NCI-H2171 (cell line): ENCODE results near the gene CWF19L2.
"Not testable (repeated sequence)": the region's sequence is repeated elsewhere in the genome, so short reads cannot be mapped to it uniquely, and the experiment has no call there.

ENCODE experiments used
- DNase-seq: peaks from one replicate; lab custom pipeline; 2025; lab: John Stamatoyannopoulos, UW

Gene CWF19L2

DNA sequence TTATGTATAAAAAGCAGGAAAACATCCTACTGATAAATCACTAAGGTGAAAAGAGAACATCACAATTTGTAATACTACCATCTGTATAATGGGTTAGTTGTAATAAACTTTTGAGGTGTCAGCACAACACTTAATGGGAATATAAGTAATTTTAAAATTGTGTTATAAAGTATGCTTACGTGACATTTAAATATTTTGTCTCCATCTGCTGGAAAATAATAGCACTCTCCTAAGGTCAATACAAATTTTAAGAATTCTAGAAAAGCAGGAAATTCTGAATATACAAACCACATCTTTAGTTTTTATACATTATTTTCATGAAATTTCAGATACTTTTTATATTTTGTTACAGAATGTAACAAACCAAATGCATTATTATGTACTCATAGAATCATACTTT lies 19.5 kb downstream of the CWF19L2 start:
- DNase-seq = no peak

DNA sequence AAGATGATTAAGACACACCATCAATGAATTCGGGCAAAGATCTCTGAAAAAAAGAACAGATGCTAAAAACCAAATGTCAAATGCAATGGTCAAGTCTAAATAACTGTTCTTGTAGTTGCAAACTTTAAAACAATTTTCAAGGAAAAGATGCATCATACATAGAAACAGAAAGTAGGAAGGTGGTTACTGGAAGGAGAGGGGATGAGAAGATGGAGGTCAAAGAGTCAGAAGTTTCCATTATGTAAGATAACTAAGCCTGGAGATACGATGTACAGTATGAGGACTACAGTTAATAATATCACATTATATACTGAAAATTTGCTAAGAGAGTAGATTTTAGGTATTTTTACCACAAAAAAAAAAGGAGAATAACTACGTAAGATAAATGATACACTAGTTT lies 27.1 kb downstream of the CWF19L2 start:
- no peak for DNase-seq

DNA sequence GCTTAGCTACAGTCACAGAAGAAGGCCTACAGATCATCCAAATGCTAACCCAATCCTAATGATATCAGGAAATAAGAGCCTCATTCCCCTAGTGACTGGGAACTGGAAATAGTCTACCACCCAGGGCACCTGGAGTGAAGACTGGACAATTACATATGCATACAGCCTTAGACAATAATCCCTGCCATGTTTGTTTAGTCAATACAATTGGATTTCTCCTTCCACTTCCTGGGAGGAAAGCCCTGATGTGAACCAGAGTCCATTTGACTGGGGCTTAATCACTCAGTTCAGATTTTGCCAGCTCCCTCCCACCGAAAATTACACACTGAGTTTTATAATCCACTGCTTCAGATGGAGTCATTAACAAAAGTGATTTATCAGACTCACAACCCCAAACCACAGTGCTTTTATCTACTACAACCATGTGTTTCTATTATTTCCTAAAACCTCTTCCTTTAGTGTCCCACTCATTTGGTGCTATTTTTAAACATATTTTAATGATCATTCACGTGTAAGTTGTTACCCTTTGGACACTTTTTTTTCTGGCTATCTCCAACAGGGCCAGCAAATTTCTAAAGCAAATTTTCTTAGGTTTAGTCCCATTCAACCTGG lies 29.9 kb downstream of the CWF19L2 start:
- no peak for DNase-seq

DNA sequence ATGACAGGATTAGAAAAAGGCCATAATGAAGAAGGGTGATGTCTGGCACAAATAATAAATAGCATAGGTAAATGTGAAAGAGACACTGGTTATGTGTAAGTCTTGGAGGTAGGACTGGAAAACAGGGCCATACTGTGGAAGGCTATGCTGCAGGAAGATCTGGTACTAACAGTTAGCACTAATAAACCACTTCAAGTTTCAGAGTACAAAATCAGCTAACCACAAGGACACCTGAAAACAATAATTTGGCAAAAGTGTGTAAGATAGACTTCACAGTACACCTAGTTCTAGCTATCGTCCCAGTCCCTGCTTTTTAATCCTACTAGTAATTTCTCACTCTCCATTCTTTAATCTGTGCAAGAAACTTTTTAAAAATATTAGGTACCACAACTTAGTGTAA lies 44.3 kb downstream of the CWF19L2 start:
- no peak for DNase-seq

DNA sequence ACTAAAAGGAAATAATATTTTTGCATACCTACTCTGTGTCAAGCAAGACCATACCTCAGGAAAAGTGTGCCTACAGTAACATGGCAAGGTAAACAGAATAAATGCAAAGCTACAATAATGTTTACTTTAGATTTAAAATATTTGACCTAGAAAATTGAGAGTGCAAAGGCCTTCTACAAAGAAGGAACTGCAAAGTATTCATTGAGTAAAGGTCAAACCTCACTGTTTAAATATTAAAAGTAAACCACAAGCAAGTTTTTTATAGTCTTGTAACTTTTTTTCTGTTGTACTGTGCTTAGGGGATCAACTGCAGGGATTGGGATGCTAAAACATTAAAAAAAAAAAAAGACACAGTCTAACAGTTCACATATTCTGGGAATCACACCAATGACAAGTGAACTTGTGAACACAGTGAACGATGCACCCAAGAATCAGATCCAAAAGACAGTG lies 48.8 kb downstream of the CWF19L2 start:
- DNase-seq = no peak

DNA sequence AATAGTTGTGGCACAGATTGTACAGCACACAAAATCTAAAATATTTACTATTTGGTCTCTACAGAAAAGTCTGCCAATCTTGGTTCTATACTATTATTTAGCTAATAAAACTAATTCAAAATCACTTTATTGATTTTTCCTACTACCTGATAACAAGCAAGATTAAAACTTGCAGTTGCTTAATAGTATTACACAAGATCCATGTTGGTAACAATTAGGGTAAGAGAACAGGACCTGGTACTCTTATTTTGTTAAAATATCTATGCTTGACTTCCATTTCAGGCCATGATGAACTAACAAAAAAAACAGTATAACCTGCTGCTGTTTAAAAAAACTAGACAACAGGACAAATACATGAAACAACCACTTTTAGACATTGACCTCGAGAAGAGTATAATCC lies 52.4 kb downstream of the CWF19L2 start:
- DNase-seq = no peak

DNA sequence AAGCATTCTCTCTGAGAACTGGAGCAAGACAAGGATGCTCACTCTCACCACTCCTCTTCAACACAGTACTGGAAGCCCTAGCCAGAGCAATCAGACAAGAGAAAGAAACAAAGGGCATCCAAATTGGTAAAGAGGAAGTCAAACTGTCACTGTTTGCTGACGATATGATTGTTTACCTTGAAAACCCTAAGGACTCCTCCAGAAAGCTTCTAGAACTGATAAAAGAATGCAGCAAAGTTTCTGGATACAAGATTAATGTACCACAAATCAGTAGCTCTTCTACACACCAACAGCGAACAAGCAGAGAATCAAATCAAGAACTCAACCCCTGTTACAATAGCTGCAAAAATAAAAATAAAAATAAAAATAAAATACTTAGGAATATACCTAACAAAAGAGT lies 56.5 kb downstream of the CWF19L2 start:
- not testable (repeated sequence) for DNase-seq

DNA sequence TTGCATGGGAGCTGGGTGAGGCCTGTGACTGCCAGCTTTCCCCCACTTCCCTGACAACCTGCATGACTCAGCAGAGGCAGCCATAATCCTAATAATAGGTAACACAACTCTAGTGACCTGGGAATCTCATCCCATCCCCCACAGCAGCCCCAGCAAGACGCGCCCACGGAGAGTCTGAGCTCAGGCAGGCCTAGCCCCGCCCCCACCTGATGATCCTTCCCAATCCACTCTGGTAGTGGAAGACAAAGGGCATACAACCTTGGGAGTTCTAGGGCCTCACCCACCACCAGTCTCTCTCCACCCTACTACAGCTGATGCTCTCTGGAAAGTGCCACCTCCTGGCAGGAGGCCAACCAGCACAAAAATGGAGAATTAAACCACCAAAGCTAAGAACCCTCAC lies 60.3 kb downstream of the CWF19L2 start:
- no peak for DNase-seq

DNA sequence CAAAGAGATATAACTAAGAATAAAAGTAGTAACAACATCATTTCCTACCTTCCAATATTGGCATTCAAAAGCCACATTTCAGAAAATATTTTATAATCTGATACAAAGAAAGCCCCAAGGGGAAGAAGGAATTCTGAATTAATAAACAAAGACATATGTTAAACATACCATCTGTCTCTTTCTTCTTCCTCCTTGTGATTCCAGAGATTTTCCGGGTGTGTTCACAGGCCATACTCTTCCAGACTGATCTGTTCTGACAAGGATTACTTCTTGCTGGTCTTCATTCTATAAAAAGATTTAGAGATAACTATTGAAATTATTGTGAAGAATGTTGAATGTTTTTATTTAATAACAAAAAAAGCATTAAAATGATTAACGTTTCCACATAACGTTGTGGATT lies 65.0 kb downstream of the CWF19L2 start:
- DNase-seq = peak; percentile 11

DNA sequence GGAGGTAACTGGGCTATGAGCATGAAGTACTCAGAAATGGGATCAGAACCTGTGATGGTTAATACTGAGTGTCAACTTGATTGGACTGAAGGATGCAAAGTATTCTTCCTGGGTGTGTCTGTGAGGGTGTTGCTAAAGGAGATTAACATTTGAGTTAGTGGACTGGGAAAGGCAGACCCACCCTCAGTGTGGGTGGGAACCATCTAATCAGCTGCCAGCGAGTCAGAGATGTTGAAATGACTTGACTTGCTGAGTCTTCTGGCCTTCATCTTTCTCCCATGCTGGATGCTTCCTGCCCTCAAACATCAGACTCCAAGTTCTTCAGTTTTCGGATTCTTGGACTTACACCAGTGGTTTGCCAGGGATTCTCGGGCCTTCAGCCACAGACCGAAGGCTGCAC lies 66.9 kb downstream of the CWF19L2 start:
- not testable (repeated sequence) for DNase-seq

DNA sequence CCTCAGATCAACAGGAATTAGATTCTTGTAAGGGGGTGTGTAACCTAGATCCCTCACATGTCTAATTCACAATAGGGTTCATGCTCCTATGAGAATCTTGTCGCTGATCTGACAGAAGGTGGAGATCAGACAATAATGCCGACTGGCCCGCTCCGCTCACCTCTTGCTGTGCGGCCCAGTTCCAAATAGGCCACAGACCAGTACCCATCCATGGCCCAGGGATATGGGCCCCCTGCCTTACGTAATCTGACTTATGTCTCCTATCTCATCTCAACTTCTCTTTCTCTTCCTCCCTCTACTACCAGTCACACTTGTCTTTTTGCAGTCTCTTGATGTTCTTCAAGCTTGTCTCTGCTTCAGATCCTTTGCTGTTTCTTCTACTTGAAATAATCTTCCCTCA lies 70.0 kb downstream of the CWF19L2 start:
- no peak for DNase-seq

DNA sequence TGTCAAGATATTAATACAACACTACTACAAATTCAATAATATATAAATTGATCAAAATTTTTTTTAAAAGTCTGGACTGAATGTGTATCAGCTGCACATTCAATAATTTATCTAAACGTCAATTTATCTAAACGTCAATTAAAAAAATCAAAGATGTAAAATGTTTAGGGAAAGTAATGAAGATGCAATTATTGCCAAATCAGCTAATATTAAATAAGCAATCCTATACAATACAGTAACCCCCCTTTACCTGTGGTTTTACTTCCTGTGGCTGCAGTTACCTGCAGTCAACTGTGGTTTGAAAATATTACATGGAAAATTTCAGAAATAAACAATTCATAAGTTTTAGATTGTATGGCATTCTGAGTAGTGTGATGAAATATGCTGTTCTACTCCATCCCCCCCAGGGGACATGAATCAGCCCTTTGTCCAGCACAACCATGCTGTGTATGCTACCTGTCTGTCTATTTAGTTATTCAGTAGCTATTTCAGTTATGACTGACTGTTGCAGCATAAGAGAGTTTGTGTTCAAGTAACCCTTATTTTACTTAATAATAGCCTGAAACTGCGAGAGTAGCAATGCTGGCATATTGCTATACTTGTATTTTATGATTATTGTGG lies 72.2 kb downstream of the CWF19L2 start:
- DNase-seq = no peak

DNA sequence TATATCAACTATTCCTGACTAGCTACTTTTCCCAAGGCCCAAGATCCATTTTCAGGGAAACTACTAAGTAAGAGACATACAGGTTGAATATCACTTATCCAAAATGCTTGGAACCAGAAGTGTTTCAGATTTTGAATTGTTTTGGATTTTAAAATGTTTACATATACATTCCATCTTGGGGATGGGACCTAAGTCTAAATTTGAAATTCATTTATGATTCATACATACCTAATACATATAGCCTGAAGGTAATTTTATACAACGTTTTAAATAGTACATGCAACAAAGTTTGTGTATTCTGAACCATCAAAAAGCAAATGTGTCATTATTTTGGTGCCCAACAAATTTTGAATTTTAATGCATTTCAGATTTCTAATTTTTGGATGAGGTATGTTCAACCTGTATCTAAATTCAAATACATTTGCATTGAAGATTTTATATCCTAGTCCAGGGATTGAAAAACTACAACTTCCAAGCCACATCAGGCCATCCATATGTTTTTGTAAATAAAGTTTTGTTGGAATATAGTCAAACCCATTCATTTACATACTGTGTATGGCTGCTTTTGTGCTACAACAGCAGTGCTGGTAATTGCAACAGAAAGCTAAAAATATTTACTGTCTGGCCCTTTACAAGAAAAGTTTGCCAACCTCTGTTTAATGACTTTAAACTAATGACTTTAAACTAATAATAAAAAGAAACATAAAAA lies 73.3 kb downstream of the CWF19L2 start:
- DNase-seq = no peak

DNA sequence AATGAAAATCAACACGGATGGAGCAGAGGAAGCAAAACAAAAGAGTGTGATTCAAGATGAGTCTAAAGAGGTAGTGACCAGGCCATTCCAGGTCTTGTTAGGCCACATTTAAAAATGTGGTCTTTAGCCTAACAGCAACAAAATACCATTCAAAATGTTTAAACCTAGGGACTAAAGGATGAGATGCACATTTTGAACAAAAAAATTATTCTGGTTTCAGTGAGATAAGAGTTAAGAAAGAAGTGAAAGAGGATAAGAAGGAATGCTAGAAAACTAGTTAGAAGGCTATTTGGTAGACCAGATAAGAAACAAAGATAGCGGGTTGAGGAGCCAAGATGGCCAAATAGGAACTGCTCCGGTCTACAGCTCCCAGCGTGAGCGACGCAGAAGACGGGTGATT lies 85.2 kb downstream of the CWF19L2 start:
- DNase-seq = no peak

DNA sequence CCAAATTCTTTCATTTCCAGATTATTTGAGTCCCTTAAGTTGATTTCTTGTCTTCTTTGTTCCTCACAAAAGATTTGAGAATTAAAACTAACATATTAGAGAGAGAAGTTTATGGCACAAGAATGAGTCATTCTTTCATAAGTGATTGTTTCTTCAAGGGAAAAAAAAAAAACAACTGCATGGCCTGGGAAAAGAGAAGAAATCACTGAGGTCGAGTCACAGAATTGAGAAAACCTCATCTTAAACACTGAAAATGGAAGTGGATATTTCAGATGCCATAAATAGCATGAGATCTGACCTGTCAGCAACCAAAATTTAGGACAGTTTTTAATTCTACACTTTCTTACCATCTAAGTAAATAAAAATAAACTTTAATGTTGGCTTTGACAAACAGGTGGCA lies 87.2 kb downstream of the CWF19L2 start:
- no peak for DNase-seq

DNA sequence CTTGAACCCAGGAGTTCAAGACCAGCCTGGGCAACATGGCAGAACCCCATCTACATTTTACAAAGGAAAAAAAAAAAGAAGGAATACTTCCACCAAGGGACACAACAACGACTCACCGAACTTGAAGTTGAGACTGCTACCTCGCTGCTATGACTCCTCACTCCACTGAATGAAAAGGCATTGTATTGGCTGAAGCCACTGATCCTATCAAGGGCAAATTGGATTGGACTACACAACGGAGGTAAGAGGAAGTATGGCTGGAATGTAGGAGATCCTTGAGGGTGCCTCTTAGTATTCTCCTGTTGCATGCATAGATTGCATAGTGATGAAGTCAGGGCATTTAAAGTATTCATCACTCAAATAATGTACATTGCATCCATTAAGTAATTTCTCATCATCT lies 97.9 kb downstream of the CWF19L2 start:
- no peak for DNase-seq

DNA sequence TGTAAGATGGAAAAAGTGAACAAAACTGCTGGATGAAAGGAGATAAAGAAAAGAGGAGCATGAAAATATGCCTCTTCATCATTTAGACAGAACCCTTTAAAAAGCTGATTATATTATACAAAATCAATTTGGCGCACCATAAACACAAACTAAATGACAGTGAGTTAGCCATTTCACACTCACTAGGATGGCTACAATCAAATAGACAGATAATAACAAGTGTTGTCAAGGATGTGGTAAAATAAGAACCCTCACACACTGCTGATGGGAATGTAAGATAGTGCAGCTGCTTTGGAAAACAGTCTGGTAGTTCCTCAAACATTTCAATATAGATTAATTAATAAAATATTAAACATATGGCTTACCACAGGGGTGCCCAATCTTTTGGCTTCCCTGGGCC lies 99.7 kb downstream of the CWF19L2 start:
- DNase-seq = no peak

DNA sequence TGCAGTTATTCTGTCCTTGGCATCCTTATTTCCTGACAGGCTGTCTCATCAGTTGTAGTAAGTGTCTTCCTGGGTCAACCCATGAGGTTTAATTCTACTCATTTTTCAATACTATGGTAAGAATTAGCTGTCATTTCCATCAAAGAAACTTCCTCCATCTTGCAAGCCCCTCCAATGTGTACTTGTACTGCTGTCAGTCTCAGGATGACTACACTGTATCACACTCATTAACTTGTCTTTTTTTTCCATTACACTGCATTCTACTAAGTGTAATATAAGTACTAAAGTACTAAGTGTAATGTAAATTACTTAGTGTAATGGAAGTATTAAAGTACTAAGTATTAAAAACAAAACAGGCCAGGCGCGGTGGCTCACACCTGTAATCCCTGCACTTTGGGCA lies 102.8 kb downstream of the CWF19L2 start:
- no peak for DNase-seq

DNA sequence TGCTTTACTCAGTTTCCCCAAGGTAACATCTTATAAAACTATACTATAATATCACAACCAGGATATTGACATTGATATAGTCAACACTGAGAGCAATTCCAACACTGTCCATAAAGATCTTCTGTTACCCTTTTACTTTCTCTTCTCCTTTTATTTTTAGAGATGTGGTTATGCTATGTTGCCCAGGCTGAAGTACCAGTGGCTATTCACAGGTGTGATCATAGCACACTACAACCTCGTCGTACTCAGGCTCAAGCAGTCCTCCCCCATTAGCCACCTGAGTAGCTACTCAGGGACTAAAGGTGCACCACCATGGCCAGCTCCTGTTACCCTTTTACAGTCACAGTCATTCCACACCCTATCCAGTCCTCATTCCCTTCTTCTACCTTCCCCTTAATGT lies 119.7 kb downstream of the CWF19L2 start:
- no peak for DNase-seq

DNA sequence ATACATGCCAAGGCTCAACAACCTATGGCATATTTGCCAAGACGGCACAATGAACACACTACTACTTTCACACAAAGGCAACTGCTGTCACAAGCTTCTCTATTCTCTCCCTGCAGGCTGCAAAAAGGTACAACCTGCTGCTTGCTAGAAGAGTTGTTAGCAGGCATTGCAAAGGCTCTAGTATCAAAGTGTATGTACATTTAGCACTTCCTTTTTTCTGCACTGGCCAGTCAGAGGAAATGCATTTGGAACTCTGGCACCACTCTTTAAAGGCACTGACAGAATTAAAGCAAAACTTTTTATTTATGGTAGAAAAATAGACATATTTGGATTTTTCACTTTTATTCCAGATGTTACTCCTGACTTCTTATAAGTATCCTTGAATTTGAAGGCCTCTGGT lies 125.9 kb downstream of the CWF19L2 start:
- no peak for DNase-seq

DNA sequence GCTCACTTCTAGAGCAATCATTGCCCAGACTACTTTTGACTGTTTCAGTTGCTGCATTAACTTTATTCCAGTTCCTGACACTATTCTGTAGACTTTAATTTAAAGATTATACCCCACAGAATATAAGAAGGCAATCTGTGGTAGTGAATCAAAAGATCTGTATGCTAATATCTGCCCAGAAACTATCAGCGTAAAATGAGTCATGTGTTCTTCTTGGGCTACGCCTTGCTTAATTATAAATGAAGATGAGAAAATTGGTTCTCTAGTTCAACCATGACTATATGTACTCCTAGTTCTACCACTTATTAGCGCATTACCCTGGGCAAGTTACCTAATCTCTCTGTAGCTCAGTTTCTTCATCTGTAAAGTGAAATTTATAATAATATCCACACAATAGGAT lies 128.5 kb downstream of the CWF19L2 start:
- no peak for DNase-seq

DNA sequence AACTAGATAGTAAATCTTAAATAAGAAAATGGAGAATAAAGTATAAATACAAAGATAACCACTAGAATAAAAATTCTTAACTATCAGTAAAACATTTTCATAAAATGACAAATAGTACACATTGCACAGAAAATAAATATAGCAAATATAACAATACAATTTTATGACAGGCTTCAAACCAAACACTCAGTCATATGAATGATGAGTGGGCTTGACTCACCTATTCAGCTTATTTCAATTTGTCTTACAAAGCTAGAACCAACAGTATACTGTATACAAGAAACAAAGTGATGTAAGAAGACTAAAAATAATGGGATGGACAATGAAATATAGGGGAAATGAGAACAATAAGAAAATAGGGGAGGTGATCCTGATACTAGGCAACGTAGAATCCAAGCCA lies 141.2 kb downstream of the CWF19L2 start:
- no peak for DNase-seq

DNA sequence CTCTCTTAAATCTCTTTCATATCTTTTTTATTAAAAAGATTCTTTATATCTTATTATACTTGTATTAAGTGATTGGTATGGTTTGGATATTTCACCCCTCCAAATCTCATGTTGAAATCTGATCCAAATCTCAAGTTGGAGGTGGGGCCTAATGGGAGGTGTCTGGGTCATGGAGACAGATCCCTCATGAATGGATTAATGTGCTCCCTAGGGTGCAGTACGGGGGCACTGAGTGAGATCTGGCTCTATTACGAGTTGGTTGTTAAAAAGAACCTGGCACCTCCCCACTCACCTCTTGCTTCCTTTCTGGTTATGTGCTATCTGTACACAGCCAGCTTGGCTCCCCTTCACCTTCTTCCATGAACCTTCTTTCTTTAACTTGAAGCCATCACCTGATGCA lies 149.6 kb downstream of the CWF19L2 start:
- DNase-seq = peak; percentile 39

DNA sequence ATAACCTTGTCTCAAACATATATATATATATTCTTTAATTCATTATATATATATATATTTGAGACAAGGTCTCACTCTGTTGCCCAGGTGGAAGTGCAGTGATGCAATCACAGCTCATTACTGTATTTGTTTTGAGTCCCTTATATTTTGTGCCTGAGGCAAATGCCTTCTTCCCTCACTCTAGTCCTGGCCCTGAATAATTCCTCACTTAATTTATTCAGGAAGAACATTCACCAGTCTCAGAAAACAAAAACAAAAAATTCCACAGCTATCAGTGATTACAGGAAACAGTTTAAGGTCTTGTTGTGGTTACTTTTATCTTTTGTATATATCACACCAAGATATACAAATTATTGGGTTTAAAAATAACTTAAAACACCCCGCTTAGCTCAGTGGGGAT lies 155.7 kb downstream of the CWF19L2 start:
- DNase-seq = no peak
